Parathyroid adenoma (tissue), 2 donors: ENCODE data around the gene GDF9.

Experiments used
- H2AFZ ChIP-seq: fragments of 300-600 bp; sonication (generic); one replicate; pipeline ENCODE4 v1.7.0; 2017; ENCODE audit warnings: antibody characterized with exemption, mild to moderate bottlenecking
- H3K27ac ChIP-seq: fragments of 300-600 bp; sonication (generic); one replicate; pipeline ENCODE4 v1.7.0; 2017
- H3K27me3 ChIP-seq: fragments of 300-600 bp; sonication (generic); one replicate; pipeline ENCODE4 v1.7.0; 2017; ENCODE audit warnings: low read length; ENCODE audit not compliant: control insufficient read depth, insufficient read depth
- H3K36me3 ChIP-seq: fragments of 300-600 bp; sonication (generic); one replicate; pipeline ENCODE4 v1.7.0; 2017; ENCODE audit warnings: low read length; ENCODE audit not compliant: control insufficient read depth, insufficient read depth
- H3K4me1 ChIP-seq: fragments of 300-600 bp; sonication (generic); one replicate; pipeline ENCODE4 v1.7.0; 2017; ENCODE audit warnings: control low read depth
- H3K4me2 ChIP-seq: fragments of 300-600 bp; sonication (generic); one replicate; pipeline ENCODE4 v1.7.0; 2017; ENCODE audit warnings: low read length
- H3K4me3 ChIP-seq: fragments of 300-600 bp; sonication (generic); one replicate; pipeline ENCODE4 v1.7.0; 2017; ENCODE audit warnings: low read depth, low read length
- H3K79me2 ChIP-seq: fragments of 300-600 bp; sonication (generic); one replicate; pipeline ENCODE4 v1.7.0; 2017; ENCODE audit warnings: control low read depth
- H3K9ac ChIP-seq: fragments of 300-600 bp; sonication (generic); one replicate; pipeline ENCODE4 v1.7.0; 2017; ENCODE audit warnings: mild to moderate bottlenecking
- H3K9me3 ChIP-seq: fragments of 300-600 bp; sonication (generic); one replicate; pipeline ENCODE4 v1.7.0; 2017; ENCODE audit warnings: low read length; ENCODE audit not compliant: control insufficient read depth
- TF ChIP-seq, protein P1 (sequence below): fragments of 300-600 bp; sonication (generic); IDR thresholded peaks from one replicate; pipeline ENCODE4 v1.7.0; 2017; ENCODE audit warnings: antibody characterized with exemption, mild to moderate bottlenecking
- donor health status: primary hyperparathyroidism.

GDF9 gene

DNA sequence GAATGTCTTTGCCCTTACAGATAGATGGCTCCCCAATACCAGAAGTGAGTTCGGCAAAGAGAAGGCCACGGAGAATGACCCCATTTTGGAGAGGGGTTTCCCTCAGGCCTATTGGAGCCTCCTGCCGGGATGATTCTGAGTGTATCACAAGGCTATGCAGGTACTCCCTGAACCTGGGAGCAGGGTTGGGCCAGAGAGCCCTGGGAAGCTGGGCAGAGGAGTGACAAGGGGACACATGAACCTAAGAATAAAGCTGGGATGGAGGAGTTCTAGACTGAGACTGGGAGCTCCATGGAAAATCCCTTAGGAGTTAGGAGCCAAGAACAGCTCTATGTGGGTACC lies 7.6 kb upstream of the GDF9 start:
- no peaks in the 10 kb centered on the region for H3K4me1 ChIP-seq
- H3K4me2 ChIP-seq = no peak overlapping the region
- no peaks in the 10 kb centered on the region for H3K36me3 ChIP-seq
- no peaks in the 10 kb centered on the region for H3K27me3 ChIP-seq
- H3K79me2 ChIP-seq = no peaks in the 10 kb centered on the region
- no peak overlapping the region for H2AFZ ChIP-seq
- H3K27ac ChIP-seq = no peak overlapping the region
- H3K4me3 ChIP-seq = no peak overlapping the region
- no peaks in the 10 kb centered on the region for H3K9me3 ChIP-seq
- TF ChIP-seq, protein P1, sequence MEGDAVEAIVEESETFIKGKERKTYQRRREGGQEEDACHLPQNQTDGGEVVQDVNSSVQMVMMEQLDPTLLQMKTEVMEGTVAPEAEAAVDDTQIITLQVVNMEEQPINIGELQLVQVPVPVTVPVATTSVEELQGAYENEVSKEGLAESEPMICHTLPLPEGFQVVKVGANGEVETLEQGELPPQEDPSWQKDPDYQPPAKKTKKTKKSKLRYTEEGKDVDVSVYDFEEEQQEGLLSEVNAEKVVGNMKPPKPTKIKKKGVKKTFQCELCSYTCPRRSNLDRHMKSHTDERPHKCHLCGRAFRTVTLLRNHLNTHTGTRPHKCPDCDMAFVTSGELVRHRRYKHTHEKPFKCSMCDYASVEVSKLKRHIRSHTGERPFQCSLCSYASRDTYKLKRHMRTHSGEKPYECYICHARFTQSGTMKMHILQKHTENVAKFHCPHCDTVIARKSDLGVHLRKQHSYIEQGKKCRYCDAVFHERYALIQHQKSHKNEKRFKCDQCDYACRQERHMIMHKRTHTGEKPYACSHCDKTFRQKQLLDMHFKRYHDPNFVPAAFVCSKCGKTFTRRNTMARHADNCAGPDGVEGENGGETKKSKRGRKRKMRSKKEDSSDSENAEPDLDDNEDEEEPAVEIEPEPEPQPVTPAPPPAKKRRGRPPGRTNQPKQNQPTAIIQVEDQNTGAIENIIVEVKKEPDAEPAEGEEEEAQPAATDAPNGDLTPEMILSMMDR = no peak
- no peak overlapping the region for H3K9ac ChIP-seq

DNA sequence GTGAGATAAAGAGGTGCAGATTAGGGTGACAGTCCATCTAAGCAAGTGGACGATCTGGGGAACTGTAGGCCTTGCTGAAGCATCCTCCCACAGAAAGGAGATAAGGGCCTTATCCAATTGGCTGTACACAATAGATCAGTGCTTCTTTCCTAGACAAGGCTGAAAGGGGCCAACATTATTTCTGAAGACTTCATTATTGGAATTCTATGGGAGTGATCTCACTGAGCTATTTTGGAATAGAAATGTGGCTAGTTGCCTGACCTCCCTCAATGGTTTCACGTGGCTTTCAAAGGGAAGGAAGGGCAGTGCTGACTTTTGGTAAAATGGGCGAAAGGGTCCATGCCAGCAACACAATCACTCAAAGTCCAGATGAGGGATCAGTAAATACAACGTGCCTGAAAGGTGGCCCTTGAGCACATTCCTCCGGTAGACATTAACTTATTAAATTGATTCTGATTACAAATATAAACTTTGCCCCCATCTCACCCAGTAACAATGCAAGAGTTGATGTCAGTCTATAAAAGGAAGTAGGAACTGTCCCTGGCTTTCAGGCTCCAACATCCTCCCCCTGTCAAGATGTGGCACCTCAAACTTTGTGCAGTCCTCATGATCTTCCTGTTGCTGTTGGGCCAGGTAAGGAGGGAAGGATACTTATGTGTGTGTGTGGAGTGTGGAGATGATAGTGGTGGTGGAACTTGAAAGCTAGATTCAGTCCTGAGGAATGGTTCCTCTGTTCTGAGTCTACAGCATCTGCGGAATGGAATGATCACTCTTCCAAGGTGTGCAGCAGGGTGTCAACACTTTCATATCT lies 7.1 kb upstream of the GDF9 start, which contains the start of gene LEAP2:
Gene LEAP2, plus strand, starts transcription at position 550 of the 811 bp plus-strand sequence. Its CDS starts 27 bp downstream, at position 577.
- H3K4me2 ChIP-seq = no peak within 1 kb of the TSS
- H3K79me2 ChIP-seq = no peaks in the 10 kb centered on the region
- H3K4me3 ChIP-seq = no peak within 1 kb of the TSS
- no peak within 1 kb of the TSS for H2AFZ ChIP-seq
- no peaks in the 10 kb centered on the region for H3K27me3 ChIP-seq
- no peak within 1 kb of the TSS for H3K27ac ChIP-seq
- no peaks in the 10 kb centered on the region for H3K4me1 ChIP-seq
- H3K9me3 ChIP-seq = no peaks in the 10 kb centered on the region
- no peaks in the 10 kb centered on the region for H3K36me3 ChIP-seq
- TF ChIP-seq, protein P1 = no peak
- H3K9ac ChIP-seq = no peak within 1 kb of the TSS

DNA sequence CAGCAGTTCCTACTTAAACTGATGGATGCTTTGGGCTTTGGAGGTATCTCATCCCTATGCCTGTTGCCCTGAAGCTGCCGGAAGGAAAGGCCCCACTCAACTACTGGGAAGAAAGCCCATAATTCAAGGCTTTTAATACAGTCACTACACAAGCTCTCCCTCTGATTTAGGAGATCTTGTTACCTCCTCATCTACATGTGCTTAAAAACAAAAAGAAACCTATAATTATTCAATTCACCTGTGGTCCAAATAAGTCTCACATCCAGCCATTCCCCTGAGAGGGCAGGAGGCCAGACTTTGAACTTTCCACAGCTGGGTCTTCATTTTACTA lies 6.5 kb upstream of the GDF9 start:
- Histone ChIP-seq H2AFZ (no peak overlapping the region), H3K9me3 (no peaks in the 10 kb centered on the region), H3K79me2 (no peaks in the 10 kb centered on the region), H3K36me3 (no peaks in the 10 kb centered on the region), H3K4me2 (no peak overlapping the region), H3K27ac (no peak overlapping the region), H3K4me3 (no peak overlapping the region), H3K27me3 (no peaks in the 10 kb centered on the region), H3K4me1 (no peaks in the 10 kb centered on the region), H3K9ac (no peak overlapping the region)
- TF ChIP-seq, protein P1 = no peak

DNA sequence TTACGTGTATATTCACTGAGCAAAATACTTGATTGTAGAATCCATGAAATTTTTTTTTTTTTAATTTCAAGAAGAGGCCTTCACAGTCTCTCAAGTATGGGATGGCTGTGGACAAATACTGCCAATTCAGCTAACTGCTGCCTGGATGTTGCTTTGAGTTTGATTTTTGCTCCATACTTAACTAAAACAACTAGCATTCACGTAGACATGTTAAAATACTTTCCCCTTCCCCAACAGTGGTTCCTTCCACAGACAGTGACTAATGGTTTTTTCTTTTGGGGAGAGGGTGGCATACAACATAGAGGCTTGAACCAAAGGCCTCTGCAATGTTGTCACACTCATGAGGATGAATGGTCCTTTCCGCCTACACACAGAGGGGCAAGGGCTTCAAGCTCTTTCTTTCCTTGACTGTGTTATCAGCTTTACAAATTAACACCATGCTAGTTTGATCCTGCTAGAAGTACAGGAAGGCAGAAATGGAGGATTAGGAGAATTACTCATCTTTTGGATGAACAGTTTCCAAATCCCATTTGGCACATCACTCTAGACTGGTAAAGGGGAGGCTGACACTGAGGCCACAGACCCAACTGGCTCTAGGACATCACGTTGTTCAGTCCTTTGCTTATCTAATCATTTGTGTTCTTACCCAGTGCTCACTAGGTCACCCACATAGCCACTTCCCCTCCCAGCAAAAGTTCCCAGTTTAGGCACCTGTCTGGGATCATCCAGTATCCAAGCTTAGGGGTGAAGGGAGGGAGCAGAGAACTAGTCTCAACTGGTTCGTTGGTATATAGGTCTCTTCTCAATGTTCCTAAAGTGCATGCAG lies 5.4 kb upstream of the GDF9 start:
- TF ChIP-seq, protein P1 = no peak
- Histone ChIP-seq H3K4me1 (peaks cover 3% of the 10 kb centered on the region), H3K36me3 (no peaks in the 10 kb centered on the region), H3K27ac (no peak overlapping the region), H3K79me2 (no peaks in the 10 kb centered on the region), H3K4me3 (no peak overlapping the region), H3K9ac (no peak overlapping the region), H3K4me2 (no peak overlapping the region), H3K9me3 (no peaks in the 10 kb centered on the region), H3K27me3 (no peaks in the 10 kb centered on the region), H2AFZ (no peak overlapping the region)
